T47D (cell line): ENCODE measurements around the gene SEC63.
"Not testable (repeated sequence)": the region's sequence is repeated elsewhere in the genome, so short reads cannot be mapped to it uniquely, and the experiment has no call there.

Experiments used
- DNase-seq, 2 experiments: peaks; one replicate each; pipeline versions ENCODE4 v3.0.0 to v3.0.0-alpha.2; 2011 to 2012; ENCODE audit warnings: low read depth in 1 of 2, low spot score in 1 of 2
- JUND ChIP-seq: IDR thresholded peaks from 2 replicates; pipeline ENCODE4 v1.6.1; 2012; ENCODE audit warnings: low read depth
- in situ Hi-C: cut with HindIII; loops from 2 replicates; pipeline ENCODE4 v1.10.0; 2016; ENCODE audit warnings: low sequenced_read_pairs, low pct_unique_long_range_greater_than_20kb

SEC63 gene

GRCh38 chr6:107936162-107936909 lies 21.7 kb downstream of the SEC63 start:
- in situ Hi-C loops, result no loop called here
- DNase-seq, result no peak
- TF ChIP-seq JUND, result no peak

DNA sequence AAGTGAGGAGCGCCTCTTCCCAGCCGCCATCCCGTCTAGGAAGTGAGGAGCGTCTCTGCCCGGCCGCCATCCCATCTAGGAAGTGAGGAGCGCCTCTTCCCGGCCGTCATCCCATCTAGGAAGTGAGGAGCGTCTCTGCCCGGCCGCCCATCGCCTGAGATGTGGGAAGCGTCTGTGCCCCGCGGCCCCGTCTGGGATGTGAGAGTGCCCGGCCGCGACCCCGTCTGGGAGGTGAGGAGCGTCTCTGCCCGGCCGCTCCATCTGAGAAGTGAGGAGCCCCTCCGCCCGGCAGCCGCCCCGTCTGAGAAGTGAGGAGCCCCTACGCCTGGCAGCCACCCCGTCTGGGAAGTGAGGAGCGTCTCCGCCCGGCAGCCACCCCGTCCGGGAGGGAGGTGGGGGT lies 23.8 kb downstream of the SEC63 start:
- DNase-seq, in situ Hi-C loops: not testable (repeated sequence)

GRCh38 chr6:107932580-107932979 lies 25.4 kb downstream of the SEC63 start:
- no peak for TF ChIP-seq JUND
- DNase-seq, result no peak
- in situ Hi-C loops, result no loop called here

DNA sequence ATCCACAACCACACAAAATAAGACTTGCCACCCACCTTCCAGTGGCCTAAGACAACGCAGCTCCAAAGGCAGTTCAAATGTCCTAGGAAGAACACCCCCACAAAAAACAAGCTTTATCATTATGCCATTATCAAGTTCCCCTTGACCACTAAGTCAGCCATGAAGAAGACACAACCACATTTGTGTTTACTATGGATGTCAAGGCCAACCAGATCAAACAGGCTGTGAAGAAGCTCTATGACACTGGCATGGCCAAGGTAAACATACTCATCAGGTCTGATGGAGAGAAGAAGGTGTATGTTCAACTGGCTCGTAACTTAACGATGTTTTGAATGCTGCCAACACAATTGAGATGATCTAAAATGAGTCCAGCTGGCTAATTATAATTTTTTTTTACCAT lies 26.1 kb downstream of the SEC63 start:
- no peak for DNase-seq
- TF ChIP-seq JUND, result no peak
- in situ Hi-C loops, result no loop called here

- TF ChIP-seq JUND, result no peak
- DNase-seq, result no peak
- in situ Hi-C loops, result no loop called here
Observed at GRCh38 chr6:107928984-107929383, 29.0 kb downstream of the SEC63 start.

DNA sequence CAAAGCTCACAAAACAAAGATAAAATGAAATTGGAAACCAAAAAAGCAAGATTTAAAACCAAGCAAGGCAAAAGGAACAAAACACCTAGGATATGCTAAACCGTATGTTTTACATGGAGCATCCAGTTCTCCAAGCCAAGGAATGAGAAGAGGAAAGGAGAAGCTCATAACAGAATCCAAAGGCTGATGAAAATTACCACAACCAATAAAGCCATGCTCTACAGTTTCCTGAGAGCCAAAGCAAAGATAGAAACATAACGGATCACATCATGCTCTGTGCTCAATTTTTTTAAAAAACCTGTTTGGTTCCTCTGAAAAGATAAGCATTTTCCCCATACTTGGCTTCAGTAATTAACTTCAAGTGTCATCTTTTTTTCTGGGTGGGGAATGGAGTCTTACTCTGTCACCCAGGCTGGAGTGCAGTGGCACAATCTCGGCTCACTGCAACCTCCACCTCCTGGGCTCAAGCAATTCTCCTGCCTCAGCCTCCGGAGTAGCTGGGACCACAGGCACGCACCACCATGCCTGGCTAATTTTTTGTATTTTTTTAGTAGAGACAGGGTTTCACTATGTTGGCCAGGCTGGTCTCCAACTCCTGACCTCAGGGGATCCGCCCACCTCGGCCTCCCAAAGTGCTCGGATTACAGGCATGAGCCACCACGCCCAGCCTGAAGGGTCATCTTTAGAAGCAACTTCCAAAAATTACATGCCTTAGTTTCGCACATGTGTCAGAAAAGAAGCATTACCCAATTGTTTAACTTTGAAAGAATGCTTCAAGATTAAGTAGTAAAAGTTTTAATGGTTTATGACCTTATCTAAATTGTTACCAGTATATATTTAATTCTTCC lies 31.1 kb downstream of the SEC63 start:
- in situ Hi-C loops, DNase-seq: not testable (repeated sequence)

DNA sequence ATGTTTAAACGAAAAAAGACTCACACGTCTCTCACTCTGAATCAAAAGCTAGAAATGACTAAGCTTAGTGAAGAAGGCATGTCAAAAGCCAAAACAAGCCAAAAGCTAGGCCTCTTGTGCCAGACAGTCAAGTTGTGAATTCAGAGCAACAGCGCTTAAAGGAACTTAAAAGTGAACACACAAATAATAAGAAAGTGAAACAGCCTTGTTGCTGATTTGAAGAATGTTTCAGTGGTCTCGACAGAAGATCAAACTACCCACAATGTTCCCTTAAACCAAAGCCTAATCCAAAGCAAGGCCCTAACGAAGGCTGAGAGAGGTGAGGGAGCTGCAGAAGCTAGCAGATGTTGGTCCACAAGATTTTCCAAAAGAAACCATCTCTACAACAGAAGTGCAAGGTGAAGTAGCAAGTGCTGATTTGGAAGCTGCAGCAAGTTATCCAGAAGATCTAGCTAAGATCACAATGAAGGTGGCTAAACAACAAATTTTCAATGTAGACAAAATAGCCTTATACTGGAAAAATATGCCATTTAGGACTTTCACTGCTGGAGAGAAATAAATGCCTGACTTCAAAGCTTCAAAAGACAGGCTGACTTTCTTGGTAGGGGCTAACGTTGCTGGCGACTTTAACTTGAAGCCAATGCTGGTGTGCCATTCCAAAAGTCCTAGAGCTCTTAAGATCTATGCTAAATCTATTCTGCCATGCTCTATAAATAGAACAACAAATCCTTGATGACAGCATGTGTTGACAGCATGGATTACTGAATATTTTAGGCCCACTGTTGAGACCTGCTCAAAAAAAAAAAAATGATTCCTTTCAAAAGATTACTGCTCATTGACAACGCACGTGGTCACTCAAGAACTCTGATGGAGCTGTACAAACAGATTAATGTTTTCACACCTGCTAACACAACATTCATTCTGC lies 40.3 kb downstream of the SEC63 start:
- in situ Hi-C loops, result no loop called here
- DNase-seq, result no peak
- TF ChIP-seq JUND, result no peak

GRCh38 chr6:107916961-107917360 lies 41.0 kb downstream of the SEC63 start:
- in situ Hi-C loops, DNase-seq: not testable (repeated sequence)

- in situ Hi-C loops, result no loop called here
- TF ChIP-seq JUND, result no peak
- no peak for DNase-seq
Observed at GRCh38 chr6:107911692-107912091, 46.3 kb downstream of the SEC63 start.

DNA sequence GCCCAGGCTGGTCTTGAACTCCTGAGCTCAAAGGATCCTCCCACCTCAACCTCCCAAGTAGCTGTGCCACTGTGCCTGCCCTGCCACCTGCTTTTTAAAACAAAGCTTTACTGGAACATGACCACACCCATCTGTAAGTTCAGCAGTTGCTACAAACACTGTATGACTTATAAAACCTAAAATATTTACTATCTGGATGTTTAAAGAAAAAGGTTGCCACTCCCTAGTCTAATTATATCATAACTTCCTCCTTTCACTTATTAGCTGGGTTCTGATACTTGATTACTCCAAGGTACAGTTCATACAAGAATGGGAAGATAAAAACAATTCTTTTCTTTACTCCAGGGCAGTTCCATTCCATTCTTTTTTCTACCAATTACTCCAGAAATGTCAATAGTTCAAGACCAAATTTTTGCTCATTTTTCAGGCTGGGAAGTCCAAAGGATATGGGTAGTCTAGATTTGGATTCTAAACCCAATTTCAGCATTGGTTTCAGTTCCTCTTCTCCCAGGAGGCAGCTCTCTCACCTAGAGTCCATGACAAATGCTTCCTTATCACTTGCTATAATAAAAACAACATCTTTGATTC lies 63.1 kb downstream of the SEC63 start:
- in situ Hi-C loops, result no loop called here
- TF ChIP-seq JUND, result no peak
- no peak for DNase-seq

- DNase-seq, in situ Hi-C loops: not testable (repeated sequence)
Observed at GRCh38 chr6:107890431-107890830, 67.6 kb downstream of the SEC63 start.

DNA sequence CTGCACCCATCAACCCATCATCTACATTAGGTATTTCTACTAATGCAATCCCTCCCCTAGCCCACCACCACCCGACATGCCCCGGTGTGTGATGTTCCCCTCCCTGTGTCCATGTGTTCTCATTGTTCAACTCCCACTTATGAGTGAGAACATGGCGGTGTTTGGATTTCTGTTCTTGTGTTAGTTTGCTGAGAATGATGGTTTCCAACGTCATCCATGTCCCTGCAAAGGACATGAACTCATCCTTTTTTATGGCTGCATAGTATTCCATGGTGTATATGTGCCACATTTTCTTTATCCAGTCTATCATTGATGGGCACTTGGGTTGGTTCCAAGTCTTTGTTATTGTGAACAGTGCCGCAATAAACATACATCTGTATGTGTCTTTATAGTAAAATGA lies 72.1 kb downstream of the SEC63 start:
- DNase-seq, result not testable (repeated sequence)

More for the DNA sequence above, 72.1 kb downstream of the SEC63 start:
- in situ Hi-C loops, result not testable (repeated sequence)
